K562 (cell line): ENCODE results near the gene LCN12. TPM values are rescaled to one million over a fixed set of nuclear protein-coding genes. Genes with fewer than 3 reads are reported as not detected.

ENCODE experiments used
- ATF1 ChIP-seq, 2 experiments: fragments of 450-650 bp in 1 of 2; IDR thresholded peaks; 2 replicates each; pipeline ENCODE4 v1.6.1; 2016; ENCODE audit warnings: missing compliant biosample characterization in 1 of 2, missing genetic modification characterization in 1 of 2
- HLTF ChIP-seq: fragments of 450-650 bp; IDR thresholded peaks from 2 replicates; pipeline ENCODE4 v1.6.1; 2016
- KDM4B ChIP-seq, 2 experiments: fragments of 450-650 bp in 1 of 2; sonication (generic) in 1 of 2; IDR thresholded peaks; 2 replicates each; pipeline ENCODE4 v1.6.1; 2016 to 2017; ENCODE audit warnings: borderline replicate concordance in 2 of 2, antibody characterized with exemption in 1 of 2, low read depth in 1 of 2, mild to moderate bottlenecking in 1 of 2
- MYBL2 ChIP-seq, 2 experiments: fragments of 450-650 bp in 1 of 2; sonication (generic) in 1 of 2; formaldehyde crosslinking in 1 of 2; IDR thresholded peaks; 2 replicates each; pipeline versions ENCODE4 v1.6.1 to v1.8.1; 2017 to 2022; ENCODE audit warnings: borderline replicate concordance in 1 of 2, inconsistent platforms in 1 of 2, low read depth in 1 of 2, mild to moderate bottlenecking in 1 of 2, missing genetic modification reagents in 1 of 2, moderate library complexity in 1 of 2
- TARDBP ChIP-seq: fragments of 450-650 bp; IDR thresholded peaks from 2 replicates; pipeline ENCODE4 v1.6.1; 2016
- ZBTB43 ChIP-seq: sonication (generic); formaldehyde crosslinking; IDR thresholded peaks from 2 replicates; pipeline ENCODE4 v1.8.0; 2023; ENCODE audit warnings: mild to moderate bottlenecking, missing genetic modification reagents
- ZC3H8 ChIP-seq: fragments of 450-650 bp; IDR thresholded peaks from 2 replicates; pipeline ENCODE4 v1.6.1; 2017
- ZHX1 ChIP-seq: fragments of 150-350 bp; conservative IDR thresholded peaks from 2 replicates; pipeline ENCODE4 v1.6.1; 2014; ENCODE audit warnings: low read length
- ZNF316 ChIP-seq: fragments of 450-650 bp; IDR thresholded peaks from 2 replicates; pipeline ENCODE4 v1.6.1; 2016
- polyA plus RNA-seq, 8 experiments: library from polyadenylated mRNA; depleted of rRNA in 4 of 8; stranded (reverse) in 5 of 8; unstranded in 3 of 8; fragments of >200 nt; fragmentation: Nextera tagmentation in 2 of 8; fragmentation: Illumina TruSeq in 1 of 8; extraction: Ambion mirVana in 2 of 8; extraction: Trizol in 1 of 8; gene quantifications; 2 replicates each; pipeline versions ENCODE4 v1.2.1 to v1.2.3, GENCODE V29; 2011 to 2014; ENCODE audit warnings: inconsistent platforms in 1 of 8, missing spikeins in 1 of 8
- total RNA-seq, 7 experiments: library from RNA; depleted of rRNA in 6 of 7; stranded (reverse); fragments of >200 nt in 6 of 7; fragmentation: Illumina TruSeq in 2 of 7; extraction: Trizol in 2 of 7; gene quantifications; 2 replicates each; pipeline versions ENCODE4 v1.2.1 to v1.2.3, GENCODE V29; 2011 to 2021; ENCODE audit warnings: low replicate concordance in 1 of 7

Gene LCN12
- total and polyA plus RNA-seq, 9 of the 15 experiments (the other 6 are each of a cell fraction or from before 2014, with no cell fraction given) = 0.05 TPM; not detected in 8

GRCh38 chr9:136917902-136918301 lies 34.2 kb upstream of the LCN12 start (continued):
- TF ChIP-seq ZHX1 (no peak), ZNF316 (no peak), KDM4B (IDR thresholded peaks at IDR 0.05; ENCODE audit: borderline replicate concordance in 2 of 2, low read depth in 1 of 2) (no peak), ZC3H8 (no peak), ZBTB43 (CRISPR knock-in tag) (no peak), ATF1 (CRISPR knock-in tag; IDR thresholded peaks at IDR 0.05) (no peak), ATF1 (tag; IDR thresholded peaks at IDR 0.05) (no peak), HLTF (no peak), MYBL2 (IDR thresholded peaks at IDR 0.05; ENCODE audit: low read depth) (no peak), MYBL2 (CRISPR knock-in tag; IDR thresholded peaks at IDR 0.05; ENCODE audit: borderline replicate concordance) (no peak), TARDBP (no peak)
